Effector memory CD4-positive, alpha-beta T cell (primary cell): Measurements from ENCODE around the gene SDHB.

Experiments
- DNase-seq, 3 donors: peaks; one replicate each; pipeline ENCODE4 v3.0.0-alpha.2; 2020
- H3K27ac ChIP-seq: 2 replicates; pipeline ENCODE4 v1.7.0; 2013; ENCODE audit warnings: mild to moderate bottlenecking, low read length, moderate library complexity; ENCODE audit not compliant: insufficient read depth, poor library complexity, severe bottlenecking
- H3K27me3 ChIP-seq: replicated peaks from 2 replicates; pipeline ENCODE4 v1.7.0; 2013; ENCODE audit warnings: mild to moderate bottlenecking, low read length; ENCODE audit not compliant: insufficient read depth, control insufficient read depth, poor library complexity, severe bottlenecking
- H3K36me3 ChIP-seq: 2 replicates; pipeline ENCODE4 v1.7.0; 2013; ENCODE audit warnings: mild to moderate bottlenecking, low read length, moderate library complexity; ENCODE audit not compliant: control insufficient read depth, insufficient read depth
- H3K4me1 ChIP-seq: 2 replicates; pipeline ENCODE4 v1.7.0; 2013; ENCODE audit warnings: low read length, mild to moderate bottlenecking; ENCODE audit not compliant: control insufficient read depth, insufficient read depth, poor library complexity, severe bottlenecking
- H3K4me3 ChIP-seq: 2 replicates; pipeline ENCODE4 v1.7.0; 2013; ENCODE audit warnings: low read length, low read depth, mild to moderate bottlenecking; ENCODE audit not compliant: insufficient read depth, poor library complexity, severe bottlenecking
- H3K9me3 ChIP-seq: 2 replicates; pipeline ENCODE4 v1.7.0; 2013; ENCODE audit warnings: mild to moderate bottlenecking, low read length, moderate library complexity; ENCODE audit not compliant: control insufficient read depth

The SDHB gene

DNA sequence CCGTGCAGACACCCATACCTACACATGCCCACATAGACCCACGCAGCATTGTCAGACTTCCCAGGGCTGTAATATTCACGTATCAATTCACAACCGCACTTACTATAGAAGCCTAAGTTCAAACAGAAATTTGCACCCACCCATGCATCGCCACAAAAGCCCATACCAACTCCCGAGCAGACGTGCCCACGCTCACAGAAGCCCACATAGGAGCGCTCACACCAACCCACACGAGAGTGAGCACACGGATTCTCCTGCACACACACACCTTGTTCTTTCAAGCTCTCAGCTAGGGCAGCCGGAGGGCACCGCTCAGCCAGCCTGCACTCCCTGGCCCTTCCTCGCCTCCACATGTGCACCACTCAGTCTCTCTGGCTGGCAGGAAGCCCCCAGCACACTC lies 78.0 kb downstream of the SDHB start:
- no peak overlapping the region for H3K4me3 ChIP-seq

DNA sequence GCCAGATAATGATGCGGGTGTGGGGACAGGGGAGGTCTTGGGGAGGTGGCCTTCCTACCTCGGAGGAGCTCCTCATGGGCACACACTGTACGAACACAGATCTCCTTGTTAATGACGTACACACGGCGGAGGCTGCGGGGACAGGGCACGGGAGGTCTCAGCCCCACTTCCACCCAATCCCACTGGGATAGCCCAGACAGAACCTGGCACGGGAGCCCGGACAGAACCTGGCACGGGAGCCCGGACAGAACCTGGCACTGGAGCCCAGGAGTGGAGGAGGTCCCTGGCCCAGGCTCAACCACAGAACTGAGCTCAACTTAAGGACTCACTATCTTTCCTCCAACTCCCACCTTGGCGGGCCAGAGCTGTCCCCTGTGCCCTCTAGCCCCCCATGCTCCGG lies 78.6 kb downstream of the SDHB start:
- Histone ChIP-seq H3K4me3 (no peak overlapping the region), H3K36me3 (no peaks in the 10 kb centered on the region), H3K9me3 (no peaks in the 10 kb centered on the region), H3K4me1 (no peaks in the 10 kb centered on the region), H3K27ac (no peak overlapping the region), H3K27me3 (no peaks in the 10 kb centered on the region)
- no peak for DNase-seq

More for the DNA sequence above, 78.0 kb downstream of the SDHB start:
- no peak for DNase-seq
- Histone ChIP-seq H3K36me3 (no peaks in the 10 kb centered on the region), H3K27ac (no peak overlapping the region), H3K4me1 (peaks cover 4% of the 10 kb centered on the region), H3K27me3 (no peaks in the 10 kb centered on the region), H3K9me3 (no peaks in the 10 kb centered on the region)

DNA sequence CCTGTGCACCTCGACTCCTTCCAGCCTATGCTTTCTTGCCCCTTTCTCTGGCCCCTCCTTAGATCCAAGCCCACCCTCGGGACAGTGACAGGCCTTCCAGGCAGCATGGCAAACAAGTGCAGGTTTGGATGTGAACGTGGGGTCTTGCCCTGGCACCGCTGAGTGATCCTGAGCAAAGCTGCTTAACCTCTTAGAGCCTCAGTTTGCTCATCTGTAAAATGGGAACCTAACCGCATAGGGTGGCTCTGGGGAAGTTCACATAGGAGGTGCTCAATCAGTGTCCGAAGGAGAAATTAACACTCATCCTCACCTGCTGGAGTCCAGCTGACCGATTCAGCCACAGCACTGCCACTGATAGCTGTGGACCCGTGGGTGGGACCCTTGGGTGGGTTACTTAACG lies 80.6 kb downstream of the SDHB start:
- H3K36me3 ChIP-seq = peaks cover 6% of the 10 kb centered on the region

DNA sequence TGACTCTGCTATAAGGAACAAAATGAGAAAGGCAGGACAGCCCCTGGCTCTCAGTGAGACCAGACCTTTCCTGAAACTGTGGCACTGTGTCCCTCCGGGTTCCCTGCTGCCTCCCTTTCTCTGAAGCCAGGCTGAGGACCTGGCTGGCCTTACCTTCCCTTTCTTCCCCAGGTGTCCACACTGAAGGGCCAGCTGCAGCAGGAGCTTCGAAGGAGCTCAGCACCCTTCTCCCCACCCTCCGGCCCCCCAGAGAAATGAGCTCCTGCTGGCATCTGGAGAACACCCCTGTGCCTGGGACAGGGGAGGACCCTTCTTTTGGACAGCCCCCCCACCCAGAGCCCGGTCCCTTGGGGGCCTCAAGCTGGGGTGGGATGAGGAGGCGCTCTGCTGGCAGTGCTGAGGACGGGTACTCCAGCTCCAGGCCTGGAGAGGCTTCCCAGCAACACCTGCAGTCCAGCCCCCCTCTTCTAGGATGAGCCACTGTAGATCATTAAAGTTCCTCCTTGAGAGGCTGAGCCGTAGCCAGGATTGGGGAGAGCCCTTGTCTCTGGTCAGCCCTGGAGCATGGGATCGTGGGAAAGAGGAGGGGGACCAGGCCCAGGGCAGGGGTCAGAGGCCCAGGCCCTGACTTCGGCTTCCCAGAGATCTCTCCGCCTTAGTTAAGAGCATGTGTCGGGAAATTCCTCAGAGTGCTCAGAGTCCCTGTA lies 81.5 kb downstream of the SDHB start:
- Histone ChIP-seq H3K36me3 (peaks cover 11% of the 10 kb centered on the region), H3K27ac (no peak overlapping the region), H3K27me3 (no peaks in the 10 kb centered on the region), H3K4me1 (no peaks in the 10 kb centered on the region), H3K9me3 (no peaks in the 10 kb centered on the region), H3K4me3 (no peak overlapping the region)
- no peak for DNase-seq

More for the DNA sequence above, 80.6 kb downstream of the SDHB start:
- no peaks in the 10 kb centered on the region for H3K27me3 ChIP-seq
- no peaks in the 10 kb centered on the region for H3K4me1 ChIP-seq
- no peak overlapping the region for H3K27ac ChIP-seq
- no peaks in the 10 kb centered on the region for H3K9me3 ChIP-seq
- no peak for DNase-seq
- no peak overlapping the region for H3K4me3 ChIP-seq

DNA sequence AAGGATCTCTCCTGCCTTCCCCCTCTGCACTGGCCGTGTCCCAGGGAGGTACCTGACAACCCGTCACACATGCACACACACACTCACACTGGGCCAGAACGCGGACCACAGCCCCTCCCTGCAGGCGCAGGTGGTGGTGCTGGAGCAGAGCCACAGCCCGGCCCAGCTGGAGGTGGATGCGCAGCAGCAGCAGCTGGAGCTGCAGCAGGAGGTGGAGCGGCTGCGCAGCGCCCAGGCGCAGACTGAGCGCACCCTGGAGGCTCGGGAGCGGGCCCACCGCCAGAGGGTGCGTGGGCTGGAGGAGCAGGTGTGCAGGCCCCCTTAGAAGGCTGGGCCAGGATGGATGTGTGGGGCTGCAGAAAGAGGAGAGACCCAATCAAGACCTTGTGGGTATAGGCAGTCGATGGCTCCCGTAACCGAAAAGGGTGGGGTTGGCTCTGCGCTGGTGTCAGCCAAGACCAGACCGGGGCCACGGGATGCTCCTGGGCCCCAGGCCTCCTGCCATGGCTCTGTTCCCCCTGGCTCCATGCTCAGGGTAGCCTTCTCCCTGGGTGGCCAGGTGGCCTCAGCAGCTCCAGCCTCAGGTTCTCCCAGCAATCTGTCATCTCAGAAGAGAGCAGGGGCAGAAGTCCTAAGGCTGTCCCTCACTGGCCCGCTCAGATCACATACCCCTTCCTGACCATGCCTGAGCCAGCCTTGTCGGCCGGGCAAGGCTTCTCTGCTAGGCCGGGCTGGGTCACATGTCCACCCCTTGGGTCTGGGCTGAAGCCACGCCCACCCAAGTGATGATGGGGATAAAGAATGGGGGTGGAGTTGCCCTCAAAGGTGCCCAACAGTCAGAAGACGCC lies 82.3 kb downstream of the SDHB start:
- no peak overlapping the region for H3K27ac ChIP-seq
- no peaks in the 10 kb centered on the region for H3K27me3 ChIP-seq
- no peaks in the 10 kb centered on the region for H3K9me3 ChIP-seq
- H3K4me3 ChIP-seq = no peak overlapping the region
- no peaks in the 10 kb centered on the region for H3K4me1 ChIP-seq
- peaks cover 12% of the 10 kb centered on the region for H3K36me3 ChIP-seq
- DNase-seq = no peak

DNA sequence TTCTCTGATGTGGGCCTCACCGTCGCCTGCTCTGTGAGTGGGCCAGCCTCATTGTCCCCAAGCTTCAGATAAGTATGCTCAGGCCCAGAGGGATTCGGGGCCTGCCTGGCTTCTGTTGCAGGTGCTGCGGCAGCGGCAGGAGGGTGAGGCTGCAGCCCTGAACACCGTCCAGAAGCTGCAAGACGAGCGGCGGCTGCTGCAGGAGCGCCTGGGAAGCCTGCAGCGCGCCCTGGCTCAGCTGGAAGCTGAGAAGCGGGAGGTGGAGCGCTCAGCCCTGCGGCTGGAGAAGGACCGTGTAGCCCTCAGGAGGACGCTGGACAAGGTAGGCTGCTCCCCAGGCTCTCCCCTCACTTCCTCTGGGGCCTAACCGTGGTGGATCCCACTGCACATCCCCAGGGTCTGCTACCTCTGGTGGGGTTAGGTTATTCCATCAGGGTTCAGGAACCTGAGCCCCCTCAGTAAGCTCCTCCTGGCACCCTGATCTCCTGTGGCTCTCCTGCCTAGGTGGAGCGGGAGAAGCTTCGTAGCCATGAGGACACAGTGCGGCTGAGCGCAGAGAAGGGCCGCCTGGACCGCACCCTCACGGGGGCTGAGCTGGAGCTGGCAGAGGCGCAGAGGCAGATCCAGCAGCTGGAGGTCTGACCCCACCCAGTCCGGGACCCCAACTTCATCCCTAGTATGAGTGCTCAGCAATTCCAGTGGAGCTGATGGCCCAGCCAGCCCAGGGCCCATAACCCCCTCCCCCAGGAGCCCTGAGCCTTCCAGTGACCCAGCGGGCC lies 83.5 kb downstream of the SDHB start:
- H3K4me3 ChIP-seq = no peak overlapping the region
- no peaks in the 10 kb centered on the region for H3K4me1 ChIP-seq
- H3K36me3 ChIP-seq = peaks cover 15% of the 10 kb centered on the region
- H3K27ac ChIP-seq = no peak overlapping the region
- no peaks in the 10 kb centered on the region for H3K9me3 ChIP-seq
- DNase-seq = no peak
- H3K27me3 ChIP-seq = no peaks in the 10 kb centered on the region

DNA sequence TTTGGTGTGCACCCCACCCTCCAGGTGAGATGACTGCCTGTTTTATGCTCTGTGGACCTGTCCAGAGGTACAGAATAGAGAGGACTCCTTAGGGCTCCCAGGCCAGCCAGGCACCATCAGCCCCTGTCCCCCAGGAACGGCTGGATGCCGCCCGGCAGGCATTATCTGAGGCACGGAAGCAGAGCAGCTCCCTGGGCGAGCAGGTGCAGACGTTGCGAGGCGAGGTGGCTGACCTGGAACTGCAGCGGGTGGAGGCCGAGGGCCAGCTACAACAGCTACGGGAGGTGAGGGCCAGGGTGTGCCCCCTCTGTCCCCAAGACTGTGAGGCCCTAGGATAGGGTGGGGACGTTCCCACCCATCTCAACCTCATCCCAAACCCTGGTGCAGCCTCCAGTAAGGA lies 84.2 kb downstream of the SDHB start:
- Histone ChIP-seq H3K4me1 (no peaks in the 10 kb centered on the region), H3K36me3 (peaks cover 15% of the 10 kb centered on the region), H3K27ac (no peak overlapping the region), H3K4me3 (no peak overlapping the region), H3K27me3 (no peaks in the 10 kb centered on the region), H3K9me3 (no peaks in the 10 kb centered on the region)
- DNase-seq = no peak

DNA sequence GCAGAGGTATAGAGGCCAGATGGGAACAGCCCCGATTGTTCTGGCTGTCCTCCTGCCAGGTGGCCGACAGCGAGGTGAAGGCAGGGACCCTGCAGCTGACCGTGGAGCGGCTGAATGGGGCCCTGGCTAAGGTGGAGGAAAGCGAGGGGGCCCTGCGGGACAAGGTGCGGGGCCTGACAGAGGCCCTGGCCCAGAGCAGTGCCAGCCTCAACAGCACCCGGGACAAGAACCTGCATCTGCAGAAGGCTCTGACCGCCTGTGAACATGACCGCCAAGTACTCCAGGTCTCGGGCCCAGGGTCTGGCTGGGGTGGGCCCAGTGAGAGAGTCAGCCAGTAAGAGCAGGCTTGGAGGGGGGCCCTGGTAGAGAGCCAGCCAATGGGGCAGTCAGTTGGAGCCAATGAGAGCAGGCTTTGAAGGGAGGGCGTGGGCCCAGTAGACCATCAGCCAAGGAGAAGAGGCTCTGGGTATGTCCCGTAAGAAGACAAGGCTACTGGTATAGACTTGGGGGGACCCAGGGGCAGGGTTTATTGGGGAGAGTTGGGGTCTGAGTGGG lies 84.7 kb downstream of the SDHB start:
- DNase-seq = no peak
- no peak overlapping the region for H3K27ac ChIP-seq
- no peaks in the 10 kb centered on the region for H3K9me3 ChIP-seq
- no peaks in the 10 kb centered on the region for H3K4me1 ChIP-seq
- H3K36me3 ChIP-seq = peaks cover 15% of the 10 kb centered on the region
- H3K4me3 ChIP-seq = no peak overlapping the region
- no peaks in the 10 kb centered on the region for H3K27me3 ChIP-seq
